HCT116 (cell line): ENCODE data around the gene THADA. TPM values are rescaled to one million over a fixed set of nuclear protein-coding genes. Genes with fewer than 3 reads are reported as not detected.

Experiments used
- ATAC-seq: fragments of 200-7000 bp; cut with Tn5 transposase; 2 replicates; pipeline ENCODE4 v1.9.1; 2020; ENCODE audit warnings: mild to moderate bottlenecking, moderate library complexity
- BruUV-seq: library from RNA; stranded (reverse); fragments of 400-500 nt; replicated peaks from 2 replicates; lab custom pipeline; 2021; lab: Mats Ljungman, UMichigan
- CTCF ChIA-PET: fragments of 300-600 bp; sonication (Branson Sonifier 250); formaldehyde crosslinking; loops from one replicate; lab custom pipeline; 2021; ENCODE audit warnings: antibody characterized with exemption; lab: Charles Lee
- POLR2A ChIA-PET: fragments of 300-600, 350-600 bp; sonication (Branson Sonifier 250); formaldehyde crosslinking; loops from one replicate; lab custom pipeline; 2021; ENCODE audit warnings: antibody characterized with exemption; lab: Charles Lee
- RAD21 ChIA-PET, 2 experiments: fragments of 300-600 bp; sonication (Branson Sonifier 250); formaldehyde crosslinking; loops; one replicate each; lab custom pipeline; 2023; ENCODE audit warnings: low total read pairs in 2 of 2; ENCODE audit not compliant: uncharacterized antibody in 2 of 2, unreplicated experiment in 2 of 2, low non-redundant PET in 1 of 2; lab: Charles Lee
- DNase-seq: peaks from one replicate; pipeline ENCODE4 v3.0.0-alpha.2; 2010; ENCODE audit warnings: low read depth, low spot score
- H2AFZ ChIP-seq: fragments of 200-600 bp; shearing (Covaris generic), sonication (generic); 2 replicates; pipeline ENCODE4 v1.6.1; 2017; ENCODE audit warnings: low read depth, mixed run types, mixed read lengths, antibody characterized with exemption, low read length; ENCODE audit not compliant: poor library complexity, severe bottlenecking
- H3K27ac ChIP-seq: 2 replicates; pipeline ENCODE4 v1.5.1; 2012; ENCODE audit warnings: low read depth, low read length
- H3K27me3 ChIP-seq: fragments of 200-600 bp; sonication (generic); 2 replicates; pipeline ENCODE4 v1.6.1; 2016; ENCODE audit warnings: mixed run types, low read length, mixed read lengths; ENCODE audit not compliant: insufficient read depth
- H3K36me3 ChIP-seq, 2 experiments: fragments of 200-500 bp in 1 of 2; fragments of 200-600 bp in 1 of 2; sonication (Bioruptor generic) in 1 of 2; sonication (generic) in 1 of 2; 2 replicates each; pipeline versions ENCODE4 v1.5.1 to v1.6.1; 2014 to 2016; ENCODE audit warnings: low read length in 2 of 2, inconsistent platforms in 1 of 2, mixed read lengths in 1 of 2, mixed run types in 1 of 2; ENCODE audit not compliant: insufficient read depth in 2 of 2, control insufficient read depth in 1 of 2
- H3K4me1 ChIP-seq, 2 experiments: fragments of 200-600 bp in 1 of 2; sonication (generic) in 1 of 2; 2 replicates each; pipeline versions ENCODE4 v1.5.1 to v1.6.1; 2012 to 2017; ENCODE audit warnings: low read length in 2 of 2, inconsistent platforms in 1 of 2, mild to moderate bottlenecking in 1 of 2, mixed read lengths in 1 of 2, mixed run types in 1 of 2, moderate library complexity in 1 of 2; ENCODE audit not compliant: insufficient read depth in 2 of 2, control insufficient read depth in 1 of 2
- H3K4me2 ChIP-seq: fragments of 200-600 bp; sonication (generic); 2 replicates; pipeline ENCODE4 v1.6.1; 2017; ENCODE audit warnings: mixed run types, low read length, mixed read lengths
- H3K4me3 ChIP-seq, 2 experiments: fragments of 200-600 bp in 1 of 2; sonication (generic) in 1 of 2; replicated peaks in 1 of 2; 2 replicates each; pipeline ENCODE4 v1.5.1; 2011 to 2016; ENCODE audit warnings: low read length in 2 of 2, control low read depth in 1 of 2, low read depth in 1 of 2, mild to moderate bottlenecking in 1 of 2, mixed read lengths in 1 of 2, mixed run types in 1 of 2
- H3K79me2 ChIP-seq: fragments of 200-600 bp; sonication (generic); 2 replicates; pipeline ENCODE4 v1.6.1; 2017; ENCODE audit warnings: mild to moderate bottlenecking, mixed run types, low read length, moderate library complexity, mixed read lengths; ENCODE audit not compliant: insufficient read depth
- H3K9ac ChIP-seq: fragments of 200-600 bp; sonication (generic); 2 replicates; pipeline ENCODE4 v1.6.1; 2016; ENCODE audit warnings: low read length, mixed read lengths
- H3K9me2 ChIP-seq: fragments of 200-600 bp; sonication (generic), shearing (Covaris generic); 2 replicates; pipeline ENCODE4 v1.6.1; 2017; ENCODE audit warnings: mixed run types, mild to moderate bottlenecking, moderate library complexity; ENCODE audit not compliant: insufficient read depth
- H3K9me3 ChIP-seq, 2 experiments: fragments of 200-500 bp in 1 of 2; fragments of 200-600 bp in 1 of 2; sonication (Bioruptor generic) in 1 of 2; sonication (generic) in 1 of 2; 2 replicates each; pipeline ENCODE4 v1.6.1; 2014 to 2017; ENCODE audit warnings: low read length in 2 of 2, mixed read lengths in 2 of 2, inconsistent platforms in 1 of 2, low read depth in 1 of 2, mild to moderate bottlenecking in 1 of 2, mixed run types in 1 of 2, moderate library complexity in 1 of 2; ENCODE audit not compliant: control insufficient read depth in 1 of 2, insufficient read depth in 1 of 2
- H4K20me1 ChIP-seq: fragments of 200-600 bp; sonication (generic), shearing (Covaris generic); 2 replicates; pipeline ENCODE4 v1.6.1; 2017; ENCODE audit warnings: mixed run types, mild to moderate bottlenecking, moderate library complexity; ENCODE audit not compliant: insufficient read depth
- EGR1 ChIP-seq: IDR thresholded peaks from 2 replicates; pipeline ENCODE4 v1.6.1; 2012; ENCODE audit warnings: low read depth
- JUND ChIP-seq: IDR thresholded peaks from 2 replicates; pipeline ENCODE4 v1.6.1; 2012
- RAD21 ChIP-seq: IDR thresholded peaks from 2 replicates; pipeline ENCODE4 v1.6.1; 2012; ENCODE audit warnings: low read depth, mild to moderate bottlenecking
- SIN3A ChIP-seq: IDR thresholded peaks from 2 replicates; pipeline ENCODE4 v1.6.1; 2012; ENCODE audit warnings: low read depth
- SRF ChIP-seq: IDR thresholded peaks from 2 replicates; pipeline ENCODE4 v1.6.1; 2012; ENCODE audit warnings: low read depth
- TCF7L2 ChIP-seq: IDR thresholded peaks from 2 replicates; pipeline ENCODE4 v1.7.0; 2011; ENCODE audit warnings: borderline replicate concordance, inconsistent platforms; ENCODE audit not compliant: insufficient read depth, insufficient read length; ENCODE audit errors: extremely low read depth
- YY1 ChIP-seq: IDR thresholded peaks from 2 replicates; pipeline ENCODE4 v1.6.1; 2011; ENCODE audit warnings: low read length, low read depth, moderate library complexity, mild to moderate bottlenecking; ENCODE audit not compliant: insufficient replicate concordance; ENCODE audit errors: extremely low read depth
- ZFX ChIP-seq: fragments of 450-650 bp; IDR thresholded peaks from 2 replicates; pipeline ENCODE4 v1.6.1; 2017
- ZNF274 ChIP-seq: fragments of 200-500 bp; sonication (Bioruptor generic); IDR thresholded peaks from 2 replicates; pipeline ENCODE4 v1.6.1; 2014; ENCODE audit warnings: mild to moderate bottlenecking, low read depth, low read length, inconsistent platforms
- intact Hi-C: fragments of 100-400 bp; cut with micrococcal nuclease; formaldehyde crosslinking; loops from 2 replicates; pipeline ENCODE4 v1.10.0; 2022
- total RNA-seq: library from RNA; stranded (reverse); gene quantifications from one replicate; pipeline ENCODE4 v1.2.1, GENCODE V29; 2021; ENCODE audit not compliant: unreplicated experiment
- TF ChIP-seq, protein P1 (sequence below): IDR thresholded peaks from 2 replicates; pipeline ENCODE4 v1.6.1; 2012; ENCODE audit warnings: low read depth
- TF ChIP-seq, protein P2 (sequence below): IDR thresholded peaks from 2 replicates; pipeline ENCODE4 v1.6.1; 2012
- TF ChIP-seq, protein P3 (sequence below), 3 experiments: fragments of 200-600 bp in 1 of 3; sonication (generic) in 1 of 3; IDR thresholded peaks in 2 of 3; conservative IDR thresholded peaks in 1 of 3; 2 replicates each; pipeline ENCODE4 v1.5.1; 2012 to 2017; ENCODE audit warnings: low read depth in 2 of 3, low read length in 2 of 3, antibody characterized with exemption in 1 of 3, borderline replicate concordance in 1 of 3, control low read depth in 1 of 3, mild to moderate bottlenecking in 1 of 3, mixed read lengths in 1 of 3, mixed run types in 1 of 3, moderate library complexity in 1 of 3; ENCODE audit not compliant: insufficient read depth in 1 of 3

Gene THADA
- total RNA-seq, 1 experiment from 2014 or later: 30.7 TPM

DNA sequence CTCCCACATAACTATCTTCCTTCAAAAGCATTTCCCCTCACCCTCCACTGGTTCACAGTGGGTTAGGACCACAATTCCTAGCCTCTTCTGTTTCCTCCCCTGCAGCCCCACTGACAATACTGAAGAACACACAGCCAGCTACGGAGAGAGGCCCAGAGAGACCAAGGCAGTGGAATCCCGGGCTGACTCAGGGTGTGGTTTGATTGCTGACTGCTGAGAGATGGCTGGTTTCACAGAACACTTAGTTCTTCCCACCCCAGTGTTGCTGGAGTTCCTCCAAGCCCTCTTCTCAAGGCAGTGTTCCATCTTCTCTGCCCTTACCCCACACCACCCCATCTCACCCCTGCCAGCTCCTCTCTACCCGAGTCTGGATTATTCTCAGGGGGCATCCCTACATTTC lies 326.1 kb downstream of the THADA start:
- no TSS peak for BruUV-seq
- Histone ChIP-seq H3K9me3 (no peaks in the 10 kb centered on the region), H3K36me3 (no peaks in the 10 kb centered on the region), H3K4me1 (no peaks in the 10 kb centered on the region), H2AFZ (no peak overlapping the region), H3K4me2 (no peak overlapping the region), H3K4me3 (no peak overlapping the region), H4K20me1 (no peaks in the 10 kb centered on the region), H3K9me2 (no peaks in the 10 kb centered on the region), H3K9ac (no peak overlapping the region), H3K27me3 (no peaks in the 10 kb centered on the region), H3K27ac (no peak overlapping the region), H3K79me2 (no peaks in the 10 kb centered on the region)
- intact Hi-C loops: no loop called here
- ATAC-seq (no peak), DNase-seq (no peak)
- ChIA-PET POLR2A (no interaction called here), RAD21 (no interaction called here), CTCF (no interaction called here)
- no peak for TF ChIP-seq SRF
- no peak for TF ChIP-seq RAD21

DNA sequence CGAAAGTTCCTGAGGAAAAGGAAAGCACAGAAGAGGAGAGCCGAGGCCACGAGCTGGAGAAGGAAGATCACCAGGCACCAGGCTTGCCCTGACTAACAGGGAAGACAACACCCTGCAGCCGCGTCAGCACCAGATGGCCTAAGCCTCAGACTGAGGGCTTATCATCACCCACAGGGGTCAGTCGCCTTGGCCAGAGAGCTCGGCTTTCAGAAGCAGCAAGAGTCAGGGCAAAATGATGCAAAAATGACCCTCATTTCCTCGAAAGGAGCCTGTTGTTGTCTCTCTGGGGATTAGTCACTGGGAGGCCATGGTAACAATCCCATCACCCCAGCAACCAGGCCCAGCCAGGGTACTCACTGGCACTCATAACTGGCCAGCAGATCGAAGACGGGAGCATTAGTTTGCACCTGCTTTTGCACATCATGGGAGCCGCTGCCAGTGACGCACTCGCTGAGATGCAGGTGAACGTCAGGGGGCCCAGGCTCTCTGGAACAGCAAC lies 326.7 kb downstream of the THADA start:
- H3K27ac ChIP-seq: no peak overlapping the region
- H3K36me3 ChIP-seq: no peaks in the 10 kb centered on the region
- no peak overlapping the region for H3K9ac ChIP-seq
- H3K4me2 ChIP-seq: no peak overlapping the region
- BruUV-seq: no TSS peak
- DNase-seq: no peak
- no peaks in the 10 kb centered on the region for H3K27me3 ChIP-seq
- intact Hi-C loops: no loop called here
- no peaks in the 10 kb centered on the region for H3K4me1 ChIP-seq
- H3K9me3 ChIP-seq: no peaks in the 10 kb centered on the region
- no peaks in the 10 kb centered on the region for H3K9me2 ChIP-seq
- ChIA-PET RAD21 (no interaction called here), CTCF (no interaction called here), POLR2A (no interaction called here)
- no peaks in the 10 kb centered on the region for H4K20me1 ChIP-seq
- H3K79me2 ChIP-seq: no peaks in the 10 kb centered on the region
- TF ChIP-seq SIN3A (no peak), EGR1 (no peak), ZNF274 (no peak), TCF7L2 (no peak), JUND (no peak), ZFX (no peak), YY1 (no peak)
- TF ChIP-seq, protein P1, sequence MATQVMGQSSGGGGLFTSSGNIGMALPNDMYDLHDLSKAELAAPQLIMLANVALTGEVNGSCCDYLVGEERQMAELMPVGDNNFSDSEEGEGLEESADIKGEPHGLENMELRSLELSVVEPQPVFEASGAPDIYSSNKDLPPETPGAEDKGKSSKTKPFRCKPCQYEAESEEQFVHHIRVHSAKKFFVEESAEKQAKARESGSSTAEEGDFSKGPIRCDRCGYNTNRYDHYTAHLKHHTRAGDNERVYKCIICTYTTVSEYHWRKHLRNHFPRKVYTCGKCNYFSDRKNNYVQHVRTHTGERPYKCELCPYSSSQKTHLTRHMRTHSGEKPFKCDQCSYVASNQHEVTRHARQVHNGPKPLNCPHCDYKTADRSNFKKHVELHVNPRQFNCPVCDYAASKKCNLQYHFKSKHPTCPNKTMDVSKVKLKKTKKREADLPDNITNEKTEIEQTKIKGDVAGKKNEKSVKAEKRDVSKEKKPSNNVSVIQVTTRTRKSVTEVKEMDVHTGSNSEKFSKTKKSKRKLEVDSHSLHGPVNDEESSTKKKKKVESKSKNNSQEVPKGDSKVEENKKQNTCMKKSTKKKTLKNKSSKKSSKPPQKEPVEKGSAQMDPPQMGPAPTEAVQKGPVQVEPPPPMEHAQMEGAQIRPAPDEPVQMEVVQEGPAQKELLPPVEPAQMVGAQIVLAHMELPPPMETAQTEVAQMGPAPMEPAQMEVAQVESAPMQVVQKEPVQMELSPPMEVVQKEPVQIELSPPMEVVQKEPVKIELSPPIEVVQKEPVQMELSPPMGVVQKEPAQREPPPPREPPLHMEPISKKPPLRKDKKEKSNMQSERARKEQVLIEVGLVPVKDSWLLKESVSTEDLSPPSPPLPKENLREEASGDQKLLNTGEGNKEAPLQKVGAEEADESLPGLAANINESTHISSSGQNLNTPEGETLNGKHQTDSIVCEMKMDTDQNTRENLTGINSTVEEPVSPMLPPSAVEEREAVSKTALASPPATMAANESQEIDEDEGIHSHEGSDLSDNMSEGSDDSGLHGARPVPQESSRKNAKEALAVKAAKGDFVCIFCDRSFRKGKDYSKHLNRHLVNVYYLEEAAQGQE: no peak
- TF ChIP-seq, protein P2, sequence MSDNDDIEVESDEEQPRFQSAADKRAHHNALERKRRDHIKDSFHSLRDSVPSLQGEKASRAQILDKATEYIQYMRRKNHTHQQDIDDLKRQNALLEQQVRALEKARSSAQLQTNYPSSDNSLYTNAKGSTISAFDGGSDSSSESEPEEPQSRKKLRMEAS: no peak
- TF ChIP-seq, protein P3, sequence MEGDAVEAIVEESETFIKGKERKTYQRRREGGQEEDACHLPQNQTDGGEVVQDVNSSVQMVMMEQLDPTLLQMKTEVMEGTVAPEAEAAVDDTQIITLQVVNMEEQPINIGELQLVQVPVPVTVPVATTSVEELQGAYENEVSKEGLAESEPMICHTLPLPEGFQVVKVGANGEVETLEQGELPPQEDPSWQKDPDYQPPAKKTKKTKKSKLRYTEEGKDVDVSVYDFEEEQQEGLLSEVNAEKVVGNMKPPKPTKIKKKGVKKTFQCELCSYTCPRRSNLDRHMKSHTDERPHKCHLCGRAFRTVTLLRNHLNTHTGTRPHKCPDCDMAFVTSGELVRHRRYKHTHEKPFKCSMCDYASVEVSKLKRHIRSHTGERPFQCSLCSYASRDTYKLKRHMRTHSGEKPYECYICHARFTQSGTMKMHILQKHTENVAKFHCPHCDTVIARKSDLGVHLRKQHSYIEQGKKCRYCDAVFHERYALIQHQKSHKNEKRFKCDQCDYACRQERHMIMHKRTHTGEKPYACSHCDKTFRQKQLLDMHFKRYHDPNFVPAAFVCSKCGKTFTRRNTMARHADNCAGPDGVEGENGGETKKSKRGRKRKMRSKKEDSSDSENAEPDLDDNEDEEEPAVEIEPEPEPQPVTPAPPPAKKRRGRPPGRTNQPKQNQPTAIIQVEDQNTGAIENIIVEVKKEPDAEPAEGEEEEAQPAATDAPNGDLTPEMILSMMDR (IDR thresholded peaks at IDR 0.05 in 2 of 3, conservative IDR thresholded peaks at IDR 0.05 in 1 of 3; ENCODE audit: borderline replicate concordance in 1 of 3, insufficient read depth in 1 of 3, low read depth in 2 of 3, low read length in 2 of 3): no peak
- H3K4me3 ChIP-seq: no peak overlapping the region
- ATAC-seq: no peak
- H2AFZ ChIP-seq: no peak overlapping the region
